HUES48 (cell line): ENCODE measurements around the gene ISL2.

Experiments used
- H3K27ac ChIP-seq: one replicate; pipeline ENCODE4 v1.7.0; 2013; ENCODE audit warnings: low read depth, low read length, inconsistent platforms
- H3K27me3 ChIP-seq: 2 replicates; pipeline ENCODE4 v1.6.1; 2013; ENCODE audit warnings: mild to moderate bottlenecking, low read length; ENCODE audit not compliant: control insufficient read depth, insufficient read depth
- H3K36me3 ChIP-seq: 2 replicates; pipeline ENCODE4 v1.6.1; 2013; ENCODE audit warnings: low read length; ENCODE audit not compliant: control insufficient read depth, insufficient read depth
- H3K4me1 ChIP-seq: 2 replicates; pipeline ENCODE4 v1.6.1; 2013; ENCODE audit warnings: mild to moderate bottlenecking, low read length; ENCODE audit not compliant: control insufficient read depth, insufficient read depth
- H3K4me3 ChIP-seq: 2 replicates; pipeline ENCODE4 v1.5.1; 2013; ENCODE audit warnings: mild to moderate bottlenecking, low read depth, low read length
- H3K9ac ChIP-seq: 2 replicates; pipeline ENCODE4 v1.6.1; 2013; ENCODE audit warnings: mild to moderate bottlenecking, low read depth, low read length, moderate library complexity
- H3K9me3 ChIP-seq: 2 replicates; pipeline ENCODE4 v1.6.1; 2013; ENCODE audit warnings: low read length; ENCODE audit not compliant: control insufficient read depth, insufficient read depth

ISL2 gene

GRCh38 chr15:76343313-76343996, 6.9 kb downstream of the ISL2 start:
- no peak overlapping the region for H3K9ac ChIP-seq
- H3K27ac ChIP-seq = no peak overlapping the region
- H3K9me3 ChIP-seq = no peaks in the 10 kb centered on the region
- no peak overlapping the region; the same call in 1 of the 2 replicates for H3K4me3 ChIP-seq
- H3K36me3 ChIP-seq = no peaks in the 10 kb centered on the region
- peaks cover 25% of the 10 kb centered on the region for H3K4me1 ChIP-seq
- peaks cover 100% of the 10 kb centered on the region for H3K27me3 ChIP-seq

- no peak overlapping the region for H3K27ac ChIP-seq
- peaks cover 100% of the 10 kb centered on the region for H3K27me3 ChIP-seq
- peak overlapping the region; percentile 73; the same call in 1 of the 2 replicates for H3K4me3 ChIP-seq
- no peak overlapping the region for H3K9ac ChIP-seq
- no peaks in the 10 kb centered on the region for H3K36me3 ChIP-seq
- H3K4me1 ChIP-seq = peaks cover 22% of the 10 kb centered on the region
- no peaks in the 10 kb centered on the region for H3K9me3 ChIP-seq
Measured at GRCh38 chr15:76344893-76345582, 8.5 kb downstream of the ISL2 start.

DNA sequence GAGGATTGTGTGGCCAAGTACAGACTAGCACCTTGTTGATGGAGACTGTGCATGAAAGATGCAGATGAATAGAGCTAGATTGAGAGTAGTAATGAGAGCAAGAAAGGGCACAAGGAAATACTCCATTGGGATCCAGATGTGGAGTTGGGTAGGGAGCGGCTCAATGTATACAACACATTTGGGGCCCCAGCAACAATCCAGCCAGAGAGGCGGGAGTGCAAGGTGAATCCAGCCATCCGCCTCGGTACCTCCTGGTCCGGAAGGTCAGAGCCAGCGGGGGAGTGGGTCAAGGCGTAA, 9.0 kb downstream of the ISL2 start:
- Histone ChIP-seq H3K4me3 (peak overlapping the region; percentile 73), H3K4me1 (peaks cover 17% of the 10 kb centered on the region), H3K27me3 (peaks cover 99% of the 10 kb centered on the region), H3K9ac (no peak overlapping the region), H3K27ac (no peak overlapping the region), H3K36me3 (no peaks in the 10 kb centered on the region), H3K9me3 (no peaks in the 10 kb centered on the region)

- Histone ChIP-seq H3K27ac (no peak overlapping the region), H3K4me1 (peaks cover 16% of the 10 kb centered on the region), H3K27me3 (peaks cover 95% of the 10 kb centered on the region), H3K4me3 (peak overlapping the region; percentile 73), H3K36me3 (no peaks in the 10 kb centered on the region), H3K9me3 (no peaks in the 10 kb centered on the region), H3K9ac (no peak overlapping the region)
Measured at GRCh38 chr15:76345880-76346668, 9.5 kb downstream of the ISL2 start.

- Histone ChIP-seq H3K36me3 (no peaks in the 10 kb centered on the region), H3K4me3 (peak overlapping the region; percentile 73), H3K9ac (no peak overlapping the region), H3K9me3 (no peaks in the 10 kb centered on the region), H3K27me3 (peaks cover 87% of the 10 kb centered on the region), H3K27ac (no peak overlapping the region), H3K4me1 (peaks cover 16% of the 10 kb centered on the region)
Measured at GRCh38 chr15:76346669-76347481, 10.3 kb downstream of the ISL2 start.

- H3K27me3 ChIP-seq = peaks cover 81% of the 10 kb centered on the region
- H3K4me3 ChIP-seq = peak overlapping the region; percentile 73
- H3K4me1 ChIP-seq = peaks cover 16% of the 10 kb centered on the region
- H3K9ac ChIP-seq = no peak overlapping the region
- H3K36me3 ChIP-seq = no peaks in the 10 kb centered on the region
- no peaks in the 10 kb centered on the region for H3K9me3 ChIP-seq
- H3K27ac ChIP-seq = no peak overlapping the region
Measured at GRCh38 chr15:76347482-76348055, 11.0 kb downstream of the ISL2 start.

- Histone ChIP-seq H3K27ac (no peak overlapping the region), H3K27me3 (peaks cover 61% of the 10 kb centered on the region), H3K4me3 (no peak overlapping the region), H3K9me3 (no peaks in the 10 kb centered on the region), H3K9ac (no peak overlapping the region), H3K36me3 (no peaks in the 10 kb centered on the region), H3K4me1 (peaks cover 16% of the 10 kb centered on the region)
Measured at GRCh38 chr15:76349301-76350070, 12.9 kb downstream of the ISL2 start.

DNA sequence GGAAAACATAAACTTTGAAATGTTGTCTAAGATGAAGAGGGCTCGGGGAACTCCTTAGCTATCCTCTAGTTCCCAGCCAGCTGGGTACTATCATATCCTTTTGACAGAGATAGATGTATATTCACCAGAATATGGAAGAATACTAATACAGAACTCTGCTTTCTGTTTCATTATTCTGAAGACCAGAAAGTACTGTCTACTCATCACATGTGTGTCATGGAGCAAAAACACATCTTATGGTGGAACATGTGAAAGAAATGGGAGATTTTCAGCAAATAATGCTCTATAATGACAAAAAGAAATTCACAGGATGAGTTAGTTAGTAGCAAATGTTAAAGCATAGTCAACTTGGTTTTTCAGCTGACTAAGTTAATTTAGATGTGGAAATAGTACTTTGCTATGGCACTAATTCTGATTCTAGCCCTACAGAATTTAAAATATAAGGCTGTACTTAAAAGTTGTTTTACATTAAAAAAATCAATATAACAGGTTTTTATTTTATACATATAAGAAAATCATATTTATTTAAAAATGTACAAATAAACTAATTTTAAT, 16.5 kb downstream of the ISL2 start:
- Histone ChIP-seq H3K27me3 (peaks cover 25% of the 10 kb centered on the region), H3K36me3 (no peaks in the 10 kb centered on the region), H3K4me1 (no peaks in the 10 kb centered on the region), H3K4me3 (no peak overlapping the region), H3K27ac (no peak overlapping the region), H3K9me3 (no peaks in the 10 kb centered on the region), H3K9ac (no peak overlapping the region)

DNA sequence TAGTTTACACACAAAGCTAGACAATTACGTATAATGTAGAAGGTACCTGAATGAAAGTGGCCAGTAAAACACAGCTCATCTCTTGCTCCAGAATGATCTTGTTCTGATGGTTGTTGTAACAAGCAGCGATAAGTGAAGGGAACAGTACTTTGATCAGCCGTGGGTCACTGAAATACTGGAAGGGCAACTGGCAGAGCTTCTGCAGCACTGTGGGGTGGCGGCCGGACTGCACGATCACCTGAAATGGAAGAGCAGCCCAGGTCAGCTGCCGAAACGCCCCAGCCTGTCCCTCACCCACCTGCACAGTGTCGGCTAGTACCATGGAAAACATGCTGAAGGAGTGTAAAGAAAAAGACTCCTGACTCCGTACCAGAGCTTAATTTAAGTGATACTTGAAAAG, 17.3 kb downstream of the ISL2 start:
- Histone ChIP-seq H3K27me3 (peaks cover 17% of the 10 kb centered on the region), H3K36me3 (no peaks in the 10 kb centered on the region), H3K27ac (no peak overlapping the region), H3K9ac (no peak overlapping the region), H3K9me3 (no peaks in the 10 kb centered on the region), H3K4me1 (no peaks in the 10 kb centered on the region), H3K4me3 (no peak overlapping the region)
